Endothelial cell of umbilical vein (primary cell): Measurements from ENCODE around the gene SUGP1. TPM values are rescaled to one million over a fixed set of nuclear protein-coding genes. Genes with fewer than 3 reads are reported as not detected.

Experiments
- BruUV-seq: library from RNA; stranded (reverse); fragments of 400-500 nt; replicated peaks from 2 replicates; lab custom pipeline; 2021; lab: Mats Ljungman, UMichigan
- CTCF ChIA-PET: fragments of 300-600, 350-600 bp; sonication (Branson Sonifier 250); formaldehyde crosslinking; loops from one replicate; lab custom pipeline; 2021; ENCODE audit warnings: antibody characterized with exemption, inconsistent platforms; lab: Charles Lee
- POLR2A ChIA-PET: fragments of 300-600, 350-600 bp; sonication (Branson Sonifier 250); formaldehyde crosslinking; loops from one replicate; lab custom pipeline; 2021; ENCODE audit warnings: antibody characterized with exemption, inconsistent platforms; lab: Charles Lee
- DNase-seq: peaks from one replicate; pipeline ENCODE4 v3.0.0-alpha.2; 2011; ENCODE audit warnings: low read depth, low spot score
- FAIRE-seq: peaks from 2 replicates; lab custom pipeline; 2011; peaks lifted over from hg19 to GRCh38; lab: Jason Lieb, UNC
- H2AFZ ChIP-seq: 2 replicates; pipeline ENCODE4 v1.6.0; 2012; ENCODE audit warnings: low read depth, low read length, control low read depth, inconsistent platforms
- H3K27ac ChIP-seq: 2 replicates; pipeline ENCODE4 v1.5.1; 2011; ENCODE audit warnings: low read depth, mild to moderate bottlenecking, control low read depth, low read length, moderate library complexity; ENCODE audit not compliant: insufficient read depth
- H3K27me3 ChIP-seq, 2 experiments: 2 replicates each; pipeline versions ENCODE4 v1.6.0 to v1.6.1; 2011; ENCODE audit warnings: low read length in 2 of 2, mixed read lengths in 1 of 2; ENCODE audit not compliant: control insufficient read depth in 2 of 2, insufficient read depth in 2 of 2
- H3K36me3 ChIP-seq, 2 experiments: 2 replicates in 1 of 2; 3 replicates in 1 of 2; pipeline ENCODE4 v1.5.1; 2011; ENCODE audit warnings: low read length in 2 of 2, mild to moderate bottlenecking in 1 of 2, moderate library complexity in 1 of 2; ENCODE audit not compliant: control insufficient read depth in 2 of 2, insufficient read depth in 2 of 2; ENCODE audit errors: extremely low read depth in 1 of 2
- H3K4me1 ChIP-seq: 3 replicates; pipeline ENCODE4 v1.5.1; 2011; ENCODE audit warnings: mild to moderate bottlenecking, low read length; ENCODE audit not compliant: control insufficient read depth, insufficient read depth; ENCODE audit errors: extremely low read depth
- H3K4me2 ChIP-seq: 2 replicates; pipeline ENCODE4 v1.6.1; 2011; ENCODE audit warnings: low read length, control low read depth, mixed read lengths; ENCODE audit not compliant: insufficient read depth
- H3K4me3 ChIP-seq, 3 experiments: fragments of 200-600 bp in 1 of 3; sonication (generic), shearing (Covaris generic) in 1 of 3; replicated peaks in 1 of 3; 2 replicates each; pipeline ENCODE4 v1.5.1; 2011 to 2016; ENCODE audit warnings: control low read depth in 3 of 3, low read length in 3 of 3, mild to moderate bottlenecking in 2 of 3, inconsistent platforms in 1 of 3, low read depth in 1 of 3, moderate library complexity in 1 of 3; ENCODE audit not compliant: insufficient read depth in 1 of 3
- H3K79me2 ChIP-seq: 2 replicates; pipeline ENCODE4 v1.6.0; 2012; ENCODE audit warnings: low read length, inconsistent platforms; ENCODE audit not compliant: control insufficient read depth, insufficient read depth
- H3K9ac ChIP-seq: replicated peaks from 2 replicates; pipeline ENCODE3; 2011; ENCODE audit warnings: low read length, control low read depth; ENCODE audit not compliant: insufficient read depth; ENCODE audit errors: extremely low read depth
- H3K9me1 ChIP-seq: replicated peaks from 3 replicates; pipeline ENCODE4 v1.6.0; 2011; ENCODE audit warnings: mild to moderate bottlenecking, low read length; ENCODE audit not compliant: control insufficient read depth, insufficient read depth; ENCODE audit errors: extremely low read depth
- H3K9me3 ChIP-seq: replicated peaks from 2 replicates; pipeline ENCODE4 v1.5.1; 2012; ENCODE audit warnings: low read length, inconsistent platforms; ENCODE audit not compliant: control insufficient read depth, insufficient read depth
- H4K20me1 ChIP-seq: replicated peaks from 2 replicates; pipeline ENCODE3; 2011; ENCODE audit warnings: mild to moderate bottlenecking, low read length; ENCODE audit not compliant: control insufficient read depth, insufficient read depth; ENCODE audit errors: extremely low read depth
- EZH2 ChIP-seq: IDR thresholded peaks from 2 replicates; pipeline ENCODE4 v1.6.1; 2012; ENCODE audit warnings: borderline replicate concordance, low read depth, mild to moderate bottlenecking, moderate library complexity, low read length, inconsistent platforms; ENCODE audit not compliant: severe bottlenecking
- FOS ChIP-seq: IDR thresholded peaks from 2 replicates; pipeline ENCODE4 v1.6.1; 2011; ENCODE audit warnings: mild to moderate bottlenecking, low read length, moderate library complexity, borderline replicate concordance; ENCODE audit not compliant: insufficient read depth
- GATA2 ChIP-seq: IDR thresholded peaks from 2 replicates; pipeline ENCODE4 v1.7.0; 2011; ENCODE audit warnings: low read depth, mild to moderate bottlenecking, moderate library complexity, mixed read lengths, low read length; ENCODE audit not compliant: insufficient read length, insufficient read depth
- JUN ChIP-seq: IDR thresholded peaks from 2 replicates; pipeline ENCODE4 v1.6.1; 2011; ENCODE audit warnings: borderline replicate concordance, low read depth; ENCODE audit not compliant: insufficient read length, insufficient read depth
- MYC ChIP-seq: IDR thresholded peaks from one replicate; pipeline ENCODE4 v1.6.1; 2011; ENCODE audit warnings: mild to moderate bottlenecking, low read depth, low read length
- POLR2A ChIP-seq: IDR thresholded peaks from 2 replicates; pipeline ENCODE4 v1.6.1; 2012; ENCODE audit warnings: low read depth, mild to moderate bottlenecking, control low read depth, low read length
- POLR2AphosphoS5 ChIP-seq: IDR thresholded peaks from 2 replicates; pipeline ENCODE4 v1.6.1; 2012; ENCODE audit warnings: low read depth, mild to moderate bottlenecking, control low read depth, low read length, moderate library complexity; ENCODE audit not compliant: insufficient read depth
- dilution Hi-C: fragments of 300-500 bp; cut with MboI; formaldehyde crosslinking; loops from one replicate; pipeline ENCODE4 v1.15.0; 2019; ENCODE audit warnings: low sequenced_read_pairs; ENCODE audit not compliant: extremely low pct_ligation_motif_present
- intact Hi-C: fragments of 100-400 bp; cut with micrococcal nuclease; formaldehyde crosslinking; loops from one replicate; pipeline ENCODE4 v1.10.0; 2022
- polyA plus RNA-seq, 4 experiments: library from polyadenylated mRNA; depleted of rRNA in 3 of 4; stranded (reverse) in 3 of 4; unstranded in 1 of 4; fragments of >200 nt; gene quantifications; 2 replicates each; pipeline versions ENCODE4 v1.2.1 to v1.2.3, GENCODE V29; 2011 to 2012; ENCODE audit warnings: missing spikeins in 1 of 4
- total RNA-seq: library from RNA; stranded (reverse); gene quantifications from 2 replicates; pipeline ENCODE4 v1.2.3, GENCODE V29; 2021
- TF ChIP-seq, protein P1 (sequence below): IDR thresholded peaks from 2 replicates; pipeline ENCODE4 v1.6.1; 2011; ENCODE audit not compliant: insufficient read depth, insufficient read length
- TF ChIP-seq, protein P2 (sequence below), 2 donors: IDR thresholded peaks; 1 replicate in 1 of 2; 2 replicates in 1 of 2; pipeline ENCODE4 v1.5.1; 2011; ENCODE audit warnings: low read length in 2 of 2, mild to moderate bottlenecking in 2 of 2, moderate library complexity in 2 of 2, control low read depth in 1 of 2, inconsistent platforms in 1 of 2, low read depth in 1 of 2; ENCODE audit not compliant: insufficient read depth in 1 of 2; ENCODE audit errors: extremely low read depth in 1 of 2

SUGP1 gene
- total and polyA plus RNA-seq, 2 donors (not counting 3 experiments of a cell fraction or from before 2014, with no cell fraction given): 41.0 to 64.7 TPM

- no peak overlapping the region for H2AFZ ChIP-seq
- H4K20me1 ChIP-seq: no peaks in the 10 kb centered on the region
- intact Hi-C loops: no loop called here
- H3K4me2 ChIP-seq: no peak overlapping the region
- CTCF ChIA-PET: interaction anchor here (1.5 kb wide), 1 partner anchor 15 kb away, joined by 3 read pairs; no protein-coding TSS in a partner anchor
- no peaks in the 10 kb centered on the region for H3K9me1 ChIP-seq
- H3K9me3 ChIP-seq: no peaks in the 10 kb centered on the region
- BruUV-seq: no TSS peak
- no peaks in the 10 kb centered on the region for H3K27me3 ChIP-seq
- no peak overlapping the region for H3K9ac ChIP-seq
- no peak overlapping the region for H3K4me3 ChIP-seq
- H3K36me3 ChIP-seq: peaks cover 6 to 54% of the 10 kb centered on the region in 2 experiments
- no peaks in the 10 kb centered on the region for H3K4me1 ChIP-seq
- no peak for DNase-seq
- dilution Hi-C loops: no loop called here
- H3K79me2 ChIP-seq: no peaks in the 10 kb centered on the region
- POLR2A ChIA-PET: no interaction called here
- TF ChIP-seq MYC (no peak), POLR2A (no peak), POLR2AphosphoS5 (no peak), EZH2 (no peak), GATA2 (no peak), FOS (no peak), JUN (no peak)
- TF ChIP-seq, protein P1, sequence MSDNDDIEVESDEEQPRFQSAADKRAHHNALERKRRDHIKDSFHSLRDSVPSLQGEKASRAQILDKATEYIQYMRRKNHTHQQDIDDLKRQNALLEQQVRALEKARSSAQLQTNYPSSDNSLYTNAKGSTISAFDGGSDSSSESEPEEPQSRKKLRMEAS: no peak
- TF ChIP-seq, protein P2, sequence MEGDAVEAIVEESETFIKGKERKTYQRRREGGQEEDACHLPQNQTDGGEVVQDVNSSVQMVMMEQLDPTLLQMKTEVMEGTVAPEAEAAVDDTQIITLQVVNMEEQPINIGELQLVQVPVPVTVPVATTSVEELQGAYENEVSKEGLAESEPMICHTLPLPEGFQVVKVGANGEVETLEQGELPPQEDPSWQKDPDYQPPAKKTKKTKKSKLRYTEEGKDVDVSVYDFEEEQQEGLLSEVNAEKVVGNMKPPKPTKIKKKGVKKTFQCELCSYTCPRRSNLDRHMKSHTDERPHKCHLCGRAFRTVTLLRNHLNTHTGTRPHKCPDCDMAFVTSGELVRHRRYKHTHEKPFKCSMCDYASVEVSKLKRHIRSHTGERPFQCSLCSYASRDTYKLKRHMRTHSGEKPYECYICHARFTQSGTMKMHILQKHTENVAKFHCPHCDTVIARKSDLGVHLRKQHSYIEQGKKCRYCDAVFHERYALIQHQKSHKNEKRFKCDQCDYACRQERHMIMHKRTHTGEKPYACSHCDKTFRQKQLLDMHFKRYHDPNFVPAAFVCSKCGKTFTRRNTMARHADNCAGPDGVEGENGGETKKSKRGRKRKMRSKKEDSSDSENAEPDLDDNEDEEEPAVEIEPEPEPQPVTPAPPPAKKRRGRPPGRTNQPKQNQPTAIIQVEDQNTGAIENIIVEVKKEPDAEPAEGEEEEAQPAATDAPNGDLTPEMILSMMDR (IDR thresholded peaks at IDR 0.05; ENCODE audit: extremely low read depth in 1 of 2, insufficient read depth in 1 of 2, low read depth in 1 of 2, low read length in 2 of 2): no peak
- no peak overlapping the region for H3K27ac ChIP-seq
- FAIRE-seq: no peak
These were observed 16.8 kb upstream of the SUGP1 start for GRCh38 chr19:19337120-19337519.
